ENCODE data around the gene NT5DC3.
"Not testable (repeated sequence)": the region's sequence is repeated elsewhere in the genome, so short reads cannot be mapped to it uniquely, and the experiment has no call there.

NT5DC3 gene

DNA sequence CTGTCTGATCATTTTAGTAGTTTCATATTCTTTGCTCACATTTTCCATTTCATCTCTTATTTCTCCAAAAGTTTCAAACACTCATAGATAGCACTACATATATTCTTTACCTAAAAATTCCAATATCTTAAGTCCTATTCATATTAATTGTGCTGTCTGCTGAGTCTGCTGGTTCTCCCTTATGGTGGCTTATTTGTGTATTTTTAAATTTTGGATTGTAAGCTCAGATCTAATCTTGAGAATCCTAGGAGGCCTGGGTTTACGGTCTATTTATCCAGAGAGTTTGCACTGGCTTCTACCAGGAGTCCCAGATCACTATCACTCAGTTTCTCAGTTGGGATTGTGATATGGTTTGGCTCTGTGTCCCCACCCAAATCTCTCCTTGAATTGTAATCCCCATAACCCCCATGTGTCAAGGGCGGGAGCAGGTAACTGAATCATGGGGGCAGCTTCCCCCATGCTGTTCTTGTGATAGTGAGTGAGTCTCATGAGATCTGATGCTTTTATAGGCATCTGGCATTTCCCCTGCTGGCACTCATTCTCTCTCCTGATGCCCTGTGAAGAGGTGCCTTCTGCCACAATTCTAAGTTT, 10.2 kb downstream of the NT5DC3 start:
- no peak for DNase-seq

DNA sequence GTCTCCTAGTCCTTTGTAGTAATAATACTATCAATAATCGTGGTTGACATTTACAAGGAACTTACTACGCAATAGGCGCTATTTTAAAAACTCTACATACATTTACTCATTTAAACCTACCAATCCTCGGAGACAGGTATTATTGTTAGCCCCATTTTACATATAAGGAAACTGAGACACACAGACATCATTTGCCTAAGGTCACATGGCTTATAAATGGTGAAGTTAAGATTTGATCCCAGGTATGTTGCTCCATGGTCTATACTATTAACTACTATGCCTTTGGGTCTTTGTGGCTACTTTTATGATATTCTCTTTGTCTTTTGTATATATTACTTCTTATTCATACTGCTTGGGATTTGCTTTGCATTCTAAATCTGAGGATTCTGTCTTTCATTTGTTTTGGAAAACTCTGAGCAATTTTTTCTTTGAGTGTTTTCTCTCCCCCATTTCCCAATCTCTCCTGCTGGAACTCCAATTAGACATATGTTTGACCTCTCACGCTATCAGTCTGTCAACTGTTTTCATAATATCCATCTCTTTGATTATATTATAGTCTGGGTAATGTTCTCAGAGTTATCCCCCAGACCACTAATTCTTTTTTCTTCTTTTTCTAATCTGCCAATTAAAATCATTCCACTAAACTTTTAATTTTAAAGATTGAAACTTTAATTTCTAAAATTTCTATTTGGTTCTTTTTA, 10.9 kb downstream of the NT5DC3 start:
- DNase-seq, result no peak

DNA sequence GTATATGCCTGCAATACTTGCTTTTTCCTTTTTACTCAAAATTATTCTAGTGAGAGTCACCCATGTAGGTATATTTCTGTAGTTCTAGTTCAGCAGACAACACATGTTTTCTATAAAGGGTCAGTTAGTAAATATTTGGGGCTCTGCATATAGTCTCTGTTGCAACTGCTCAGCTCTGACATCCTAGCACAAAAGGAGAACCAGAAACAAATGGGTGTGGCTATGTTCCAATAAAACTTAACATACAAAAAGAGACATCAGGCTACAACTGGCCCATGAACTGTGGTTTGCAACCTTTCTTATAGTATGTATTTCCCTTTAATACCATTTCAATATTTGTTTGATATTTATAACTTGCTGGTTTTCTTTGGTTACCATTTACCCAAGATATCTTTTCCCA, 11.9 kb downstream of the NT5DC3 start:
- DNase-seq, result no peak

DNA sequence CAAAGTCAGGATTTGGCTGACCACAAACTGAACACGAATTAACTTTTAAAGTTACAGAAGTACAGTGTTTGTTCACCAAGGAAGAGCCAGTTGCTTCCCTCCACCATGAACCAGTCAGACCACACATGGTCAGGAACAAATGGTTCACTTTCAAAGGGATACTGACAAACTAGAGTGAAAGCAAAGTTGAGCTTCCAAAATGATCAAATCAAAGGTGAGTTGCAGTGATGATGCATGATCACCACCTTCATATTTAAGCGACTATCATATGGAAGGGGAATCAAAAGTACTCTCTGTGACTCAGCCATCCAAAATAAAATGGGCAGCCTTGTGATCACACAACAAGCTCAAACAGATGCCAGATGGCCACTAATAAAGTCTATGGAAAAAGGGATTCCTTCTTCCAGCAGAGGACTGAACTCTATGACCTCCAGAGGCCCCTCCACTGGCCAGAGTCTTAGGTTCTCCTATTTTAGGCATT, 13.1 kb downstream of the NT5DC3 start:
- DNase-seq, result no peak

DNA sequence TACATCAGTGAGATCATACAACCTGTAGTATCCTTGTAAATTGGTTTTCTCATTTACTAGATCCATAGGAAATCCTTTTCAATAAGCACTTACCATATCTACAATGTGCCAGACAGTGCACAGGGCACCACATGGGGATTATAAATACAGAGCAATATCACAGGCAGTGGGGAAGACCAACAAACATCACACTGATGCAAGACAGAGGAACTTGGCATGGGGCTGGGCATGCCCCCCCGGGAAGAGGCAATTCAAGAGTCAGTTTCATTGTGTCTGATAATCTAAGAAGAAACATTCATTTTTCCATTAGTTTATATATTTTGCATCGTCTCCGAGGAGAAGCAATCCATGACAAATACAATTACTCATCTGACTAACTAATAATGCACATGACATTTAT, 16.2 kb downstream of the NT5DC3 start:
- DNase-seq, result no peak

DNA sequence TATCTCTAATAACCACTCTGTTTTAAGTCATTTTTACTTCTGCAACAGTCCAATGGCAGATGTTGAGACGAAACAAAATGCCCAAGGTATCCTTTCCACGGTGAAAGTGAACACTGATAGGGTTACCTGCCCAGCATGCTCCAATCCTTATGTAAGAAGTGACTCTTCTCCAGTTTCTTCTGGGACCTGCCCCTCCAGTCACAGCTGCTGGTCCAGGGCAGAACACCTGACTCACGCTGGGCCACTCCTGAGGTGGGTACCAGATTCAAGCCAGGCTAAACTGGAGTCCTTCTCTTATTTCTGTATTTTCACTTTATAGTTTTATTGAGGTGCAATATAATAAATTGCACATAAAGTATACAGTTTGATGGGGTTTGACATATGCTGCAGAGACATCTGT, 16.7 kb downstream of the NT5DC3 start:
- DNase-seq, result no peak

DNA sequence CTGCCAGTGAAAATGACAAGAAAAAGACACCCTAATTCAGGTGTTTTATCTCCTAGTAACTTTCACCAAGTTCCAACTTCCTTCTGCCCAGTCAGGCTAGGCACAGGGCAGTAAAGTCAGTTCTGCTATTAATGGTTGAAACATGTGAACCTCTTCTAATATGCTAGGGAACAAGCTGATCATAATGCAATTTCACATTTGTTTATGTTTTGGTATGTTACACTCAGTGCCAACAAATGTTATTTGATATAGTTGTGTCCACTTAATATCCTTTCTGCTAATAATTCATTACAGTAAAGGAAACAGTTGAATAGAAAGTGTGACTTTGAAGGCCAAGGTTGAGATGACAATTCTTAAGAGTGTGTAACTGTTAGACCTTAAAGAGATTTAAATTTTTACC, 17.2 kb downstream of the NT5DC3 start:
- DNase-seq, result no peak

DNA sequence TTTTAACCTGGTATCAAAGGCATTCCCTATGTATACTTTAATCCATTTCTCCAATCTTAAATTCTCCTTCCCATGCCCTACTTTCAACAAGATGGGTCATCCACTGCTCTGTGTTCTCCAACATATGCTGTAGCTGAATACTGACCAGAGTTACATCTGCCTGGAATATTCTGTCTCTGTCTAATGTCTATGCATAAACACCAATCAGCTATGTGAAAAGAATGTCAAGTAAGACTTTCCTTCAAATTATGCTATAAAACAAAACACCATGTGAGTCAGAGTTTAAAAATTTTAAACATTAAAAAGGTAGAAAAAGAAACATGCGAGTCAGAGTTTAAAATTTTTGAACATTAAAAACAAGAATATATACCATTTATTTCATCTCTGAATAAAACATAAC, 19.3 kb downstream of the NT5DC3 start:
- DNase-seq, result no peak

DNA sequence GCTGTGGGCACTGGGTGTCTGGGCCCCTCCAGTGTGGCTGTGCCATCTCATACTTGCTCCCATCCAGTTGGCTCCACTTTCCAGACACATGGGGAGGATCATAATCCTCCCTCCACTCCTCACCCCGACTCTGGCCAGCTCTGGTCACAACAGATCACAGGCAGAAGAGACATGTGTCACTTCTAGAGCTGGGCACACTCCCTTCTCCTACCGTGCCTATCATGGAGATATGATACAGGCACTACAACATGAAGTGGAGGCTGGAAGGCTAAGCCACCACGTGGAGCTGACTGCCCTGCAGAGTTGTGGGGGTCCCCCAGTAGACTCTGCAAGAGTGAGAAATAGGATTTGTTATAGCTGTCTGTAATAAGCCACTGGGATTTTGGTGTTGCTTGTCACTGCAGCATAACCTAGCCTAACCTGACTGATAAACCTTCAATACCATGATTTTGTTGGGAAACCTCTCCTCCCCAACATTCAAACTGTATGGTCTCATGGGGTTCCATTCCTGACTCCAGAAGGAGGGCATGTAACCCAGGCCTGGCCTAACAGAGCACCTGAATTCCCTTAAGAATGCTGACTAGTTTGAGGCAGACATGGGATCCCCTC, 20.0 kb downstream of the NT5DC3 start:
- no peak for DNase-seq

DNA sequence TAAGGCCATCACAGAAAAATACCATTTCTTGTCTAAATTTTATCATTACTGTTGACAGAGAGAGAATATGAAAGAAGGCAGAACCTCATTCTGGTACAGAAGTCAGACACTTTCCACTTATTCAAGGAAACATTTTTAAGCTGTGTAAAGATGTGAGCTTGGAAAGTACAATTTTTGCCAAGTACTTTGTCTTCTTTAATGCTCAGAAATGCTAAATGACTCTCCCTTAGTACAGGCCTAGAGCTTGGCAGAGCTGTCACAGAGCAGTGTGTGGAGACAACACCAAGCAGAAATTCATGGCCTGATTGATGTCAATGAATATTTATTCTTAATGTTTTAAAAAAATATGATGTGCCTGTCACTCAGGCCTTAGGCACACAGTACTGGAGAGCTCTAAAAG, 20.7 kb downstream of the NT5DC3 start:
- DNase-seq, result no peak

DNA sequence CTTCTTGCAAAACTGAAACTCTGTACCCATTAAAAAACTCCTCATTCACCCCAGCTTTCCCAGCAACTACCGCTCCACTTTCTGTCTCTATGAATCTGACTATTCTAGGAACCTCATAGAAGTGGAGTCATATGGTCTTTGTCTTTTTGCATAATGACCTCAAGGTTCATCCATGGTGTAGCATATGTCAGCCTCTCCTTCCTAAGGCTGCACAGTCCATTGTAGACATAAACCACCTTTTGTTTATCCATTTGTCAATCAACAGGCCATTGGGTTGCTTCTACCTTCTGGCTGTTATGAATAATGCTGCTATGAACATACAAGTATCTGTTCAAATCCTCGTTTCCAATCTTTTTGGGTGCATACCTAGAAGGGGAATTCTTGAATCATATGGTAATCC, 21.1 kb downstream of the NT5DC3 start:
- no peak for DNase-seq

DNA sequence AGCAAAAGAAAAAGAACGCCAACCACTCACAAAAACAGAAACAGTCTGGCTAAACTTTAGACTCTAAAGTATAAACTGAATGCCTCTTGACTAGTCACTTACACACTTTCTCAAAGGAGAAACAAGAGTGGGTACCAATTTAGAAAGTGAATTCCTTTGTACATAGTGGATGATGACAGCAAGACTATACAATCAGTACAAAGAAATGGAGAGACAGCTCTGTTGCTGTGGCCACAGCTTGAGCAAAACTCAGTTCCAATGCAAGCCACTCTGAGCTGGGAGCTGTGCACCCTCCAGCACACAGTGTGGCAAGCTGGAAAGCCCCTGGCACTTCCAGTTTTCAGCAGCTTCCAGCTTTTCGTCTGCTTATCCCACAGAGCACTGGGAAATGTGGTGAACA, 21.7 kb downstream of the NT5DC3 start:
- DNase-seq, result no peak

DNA sequence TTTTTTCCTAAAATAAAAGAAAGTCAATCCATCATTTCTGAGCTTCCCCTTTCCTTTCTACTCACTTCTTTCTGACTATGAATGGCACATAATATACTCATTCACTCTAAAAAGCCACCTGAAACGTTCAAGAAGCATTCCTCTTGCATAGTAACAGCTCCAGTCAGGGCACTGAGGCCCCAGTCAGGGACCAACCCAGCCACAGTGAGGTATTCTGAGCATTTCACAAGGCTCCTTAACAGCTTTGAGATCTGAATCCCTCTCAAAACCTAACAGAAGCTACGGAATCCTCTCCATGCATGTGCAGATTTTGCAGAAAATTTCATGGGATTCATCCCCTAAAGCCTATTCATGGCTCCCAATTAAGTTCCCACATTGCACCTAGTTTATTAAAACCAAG, 23.2 kb downstream of the NT5DC3 start:
- no peak for DNase-seq

DNA sequence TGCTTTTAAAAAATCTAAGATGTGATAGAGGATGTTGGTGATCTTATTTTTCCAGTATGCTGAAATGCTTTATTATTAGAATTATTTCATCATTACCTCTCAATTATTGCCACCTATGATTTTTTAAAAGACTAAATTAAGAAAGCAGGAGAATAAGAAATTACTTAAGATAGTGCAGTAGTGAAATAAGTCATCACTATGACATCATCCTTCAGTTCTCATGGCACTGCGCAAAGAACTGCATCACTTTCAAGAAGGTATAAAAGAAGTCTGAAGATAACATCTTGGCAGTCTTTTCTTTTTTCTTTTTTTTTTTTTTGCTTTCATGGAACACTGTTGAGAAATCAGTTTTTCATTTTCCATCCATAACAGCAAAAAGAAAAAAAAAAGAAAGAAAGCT, 24.4 kb downstream of the NT5DC3 start:
- no peak for DNase-seq

DNA sequence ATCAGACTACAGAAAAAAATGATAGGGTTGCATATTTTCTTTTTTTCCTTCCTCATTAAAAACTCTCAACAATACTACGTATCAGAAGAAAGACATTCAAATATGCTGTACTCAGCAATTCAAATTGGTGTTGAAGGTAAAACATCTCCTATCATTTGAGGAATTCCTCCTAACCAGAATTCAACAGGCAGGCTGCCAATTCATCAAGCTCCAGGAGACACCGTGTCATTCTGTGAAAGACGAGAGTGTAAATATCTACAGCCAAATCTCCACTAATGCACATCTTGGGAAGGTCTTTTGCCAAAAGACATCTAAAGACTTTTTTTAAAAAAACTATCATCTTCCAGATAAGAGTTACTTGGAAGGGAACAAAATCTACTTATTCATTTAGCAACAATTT, 26.6 kb downstream of the NT5DC3 start:
- DNase-seq, result no peak

DNA sequence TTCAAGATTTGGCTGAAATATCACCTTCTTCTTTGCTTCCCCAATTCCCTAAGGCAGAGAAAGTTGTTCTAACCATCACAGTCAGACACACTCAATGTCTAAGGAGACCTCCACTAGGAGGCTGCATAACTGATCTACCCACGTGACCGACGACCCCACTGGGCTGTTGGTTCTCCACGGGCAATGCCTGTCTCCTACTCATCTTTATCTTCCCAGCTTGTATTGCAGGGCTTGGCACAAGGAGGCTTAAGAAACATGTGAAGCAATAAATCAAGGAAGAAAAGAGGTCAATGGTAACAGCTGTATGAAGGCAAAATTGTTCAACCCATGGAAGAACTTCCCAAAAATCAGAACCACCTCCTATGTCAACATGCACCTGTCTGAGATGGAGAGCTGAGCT, 27.1 kb downstream of the NT5DC3 start:
- no peak for DNase-seq

DNA sequence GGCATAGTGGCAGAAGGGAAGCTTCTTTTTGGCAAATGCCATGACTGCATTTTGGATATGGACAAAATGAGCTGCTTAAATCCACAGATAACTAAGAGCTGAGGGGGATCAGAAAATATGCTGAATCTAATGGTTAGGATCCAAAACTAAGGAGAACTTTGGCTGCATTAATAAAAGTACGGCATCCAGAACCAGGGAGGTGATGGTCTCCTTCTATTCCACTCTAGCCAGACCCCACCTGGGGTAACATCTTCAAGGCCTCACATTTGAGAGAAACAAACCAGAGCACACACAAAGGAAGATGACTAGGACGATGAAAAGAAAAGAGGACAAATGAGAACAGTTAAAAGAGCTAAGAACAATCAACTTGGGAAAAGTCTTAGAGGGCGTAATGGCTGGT, 27.6 kb downstream of the NT5DC3 start:
- DNase-seq, result no peak

DNA sequence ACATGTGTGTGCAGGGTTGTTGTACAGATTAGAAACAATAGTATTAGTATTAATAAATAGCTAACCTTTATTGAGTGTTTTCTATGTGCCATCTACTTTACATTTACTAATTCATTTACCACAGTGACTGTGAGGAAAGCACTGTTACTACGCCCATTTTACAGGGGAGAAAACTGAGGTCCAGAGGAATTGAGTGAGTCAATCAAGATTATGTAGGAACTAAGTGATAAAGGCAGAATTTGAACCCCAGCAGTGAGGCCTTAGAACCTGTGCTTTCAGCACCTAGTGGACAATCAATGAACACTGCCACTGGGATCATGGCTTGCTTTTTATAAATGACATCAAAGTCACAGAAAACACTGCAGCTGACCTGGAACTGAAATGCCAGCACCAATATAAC, 28.2 kb downstream of the NT5DC3 start:
- DNase-seq, result no peak

DNA sequence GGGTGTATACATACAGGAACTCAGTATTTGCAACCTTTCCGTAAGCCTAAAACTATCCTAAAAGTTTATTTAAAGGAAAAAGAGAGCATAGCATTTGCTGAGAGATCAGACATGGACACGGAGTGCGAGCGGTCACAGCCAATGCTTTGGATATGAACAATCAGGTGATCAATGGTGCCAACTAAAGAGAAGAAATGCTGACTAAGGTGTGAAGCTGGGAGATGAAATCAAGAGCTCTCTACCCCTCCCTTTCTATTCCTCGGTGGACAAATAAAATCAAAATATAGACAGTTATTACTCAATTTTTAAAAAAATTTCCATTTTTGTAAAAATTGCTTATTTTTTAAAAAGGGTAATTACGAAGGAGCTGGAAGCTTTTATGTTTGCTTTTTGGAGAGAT, 29.2 kb downstream of the NT5DC3 start:
- no peak for DNase-seq

DNA sequence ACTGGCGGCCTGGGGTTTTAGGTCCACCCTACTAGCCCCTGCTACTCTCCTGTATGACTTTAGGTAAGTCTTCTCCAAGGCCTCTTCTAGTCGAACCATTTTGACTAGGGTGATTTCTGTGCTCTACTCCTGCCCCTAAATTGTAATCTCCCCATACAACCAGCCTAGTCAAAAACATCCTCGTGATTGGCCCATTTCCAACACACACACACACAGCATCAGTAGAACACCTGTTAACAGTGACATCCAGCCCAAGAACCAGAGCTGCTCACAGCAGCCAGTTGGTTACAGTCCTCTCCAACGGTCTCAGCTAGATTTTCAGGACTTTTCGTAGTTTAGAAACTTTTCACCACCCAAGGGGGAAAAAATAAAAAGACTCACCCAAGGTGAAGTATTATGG, 30.9 kb downstream of the NT5DC3 start:
- DNase-seq, result no peak

DNA sequence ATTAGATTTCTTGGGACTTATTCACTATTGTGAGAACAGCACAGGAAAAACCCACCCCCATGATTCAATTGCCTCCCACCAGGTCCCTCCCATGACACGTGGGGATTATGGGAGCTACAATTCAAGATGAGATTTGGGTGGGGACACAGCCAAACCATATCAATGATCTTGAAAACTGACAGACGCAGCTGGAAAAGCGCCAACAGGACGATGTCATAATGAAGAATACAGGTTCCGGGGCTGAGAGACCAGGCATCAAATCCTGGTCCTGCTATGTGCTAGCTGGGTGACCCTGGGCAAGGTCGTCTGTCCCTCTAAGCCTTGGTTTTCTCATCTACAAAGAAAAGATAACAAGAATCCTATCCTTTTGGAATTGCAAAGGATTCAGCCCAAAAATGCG, 31.4 kb downstream of the NT5DC3 start:
- DNase-seq, result not testable (repeated sequence)

DNA sequence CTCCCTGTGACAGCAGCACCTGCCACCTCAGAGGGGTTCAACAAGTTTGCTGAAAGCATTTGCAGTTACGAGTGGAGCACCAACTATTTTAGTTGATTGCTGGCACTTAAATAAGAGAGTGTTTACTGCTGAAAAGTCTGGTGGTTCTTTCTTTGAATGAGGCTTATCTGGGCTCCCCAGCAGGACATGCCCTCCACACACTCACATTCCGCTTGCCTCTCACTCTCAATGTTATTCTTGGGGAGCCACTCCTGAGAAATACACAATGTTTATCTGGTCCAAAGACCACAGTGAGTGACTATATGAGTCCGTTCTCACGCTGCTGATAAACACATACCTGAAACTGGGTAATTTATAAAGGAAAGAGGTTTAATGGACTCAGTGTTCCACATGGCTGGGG, 31.9 kb downstream of the NT5DC3 start:
- DNase-seq, result no peak

DNA sequence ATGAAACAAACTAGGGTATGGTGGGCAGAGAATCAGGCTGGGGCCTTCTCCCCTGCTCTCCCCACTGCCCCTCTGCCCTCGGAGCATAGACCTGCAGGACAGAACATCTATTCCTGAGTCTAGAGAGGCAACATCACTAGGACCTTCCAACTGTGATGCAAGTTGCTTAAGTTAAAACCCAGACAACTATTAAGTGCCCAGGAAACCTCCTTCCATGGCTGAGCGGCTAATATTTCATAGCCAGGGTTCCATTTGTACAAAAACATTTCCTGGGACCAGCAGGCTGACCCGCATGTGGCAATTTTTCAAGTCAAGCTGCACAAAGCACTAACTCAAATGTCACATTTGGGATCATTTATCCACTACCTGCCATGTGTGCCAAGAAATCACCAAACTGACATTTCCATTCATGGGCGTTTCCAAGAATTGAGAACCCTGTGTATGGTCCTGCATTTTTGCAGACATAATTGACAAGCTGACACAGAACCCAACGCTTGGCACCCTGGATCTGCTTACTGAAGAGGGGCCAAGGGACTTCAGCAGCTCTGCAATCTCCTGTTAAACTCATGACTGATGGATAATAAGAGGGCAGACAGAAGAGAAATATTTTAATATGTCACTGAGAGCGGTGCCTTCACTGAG, 32.7 kb downstream of the NT5DC3 start:
- DNase-seq, result no peak

DNA sequence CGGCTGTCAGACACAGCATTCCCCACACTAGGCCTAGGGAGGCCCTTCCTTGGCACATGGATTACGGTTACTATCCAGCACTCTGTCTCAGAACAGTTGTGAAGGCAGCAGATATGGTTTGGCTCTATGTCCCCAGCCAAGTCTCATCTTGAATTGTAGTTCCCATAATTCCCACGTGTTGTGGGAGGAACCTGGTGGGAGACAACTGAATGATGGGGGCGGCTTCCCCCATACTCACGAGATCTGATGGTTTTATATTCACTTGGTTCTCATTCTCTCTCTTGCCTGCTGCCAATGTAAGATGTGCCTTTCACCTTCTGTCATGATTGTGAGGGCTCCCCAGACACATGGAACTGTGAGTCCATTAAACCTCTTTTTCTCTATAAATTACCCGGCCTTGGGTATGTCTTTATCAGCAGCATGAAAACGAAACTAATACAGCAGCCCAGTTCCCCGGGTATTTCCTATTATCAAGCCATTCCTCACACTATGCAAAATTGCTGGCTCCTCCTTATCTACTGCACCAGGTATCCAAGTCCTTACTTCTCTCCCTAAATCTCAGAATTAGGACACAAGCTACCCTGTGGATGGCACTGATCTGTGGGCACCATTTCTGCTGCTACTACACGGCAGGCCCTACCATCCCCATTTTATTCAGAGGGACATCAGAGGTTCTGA, 33.3 kb downstream of the NT5DC3 start:
- DNase-seq, result no peak

Measured in NK-92 treated with Interleukin-12 subunit alpha and Interleukin-12 subunit beta, amount 100 ng/mL, for 24 hours (cell line).